H1 (cell line): ENCODE results near the gene ASCC1. TPM values are rescaled to one million over a fixed set of nuclear protein-coding genes. Genes with fewer than 3 reads are reported as not detected.

Source experiments
- CTBP2 ChIP-seq: IDR thresholded peaks from 2 replicates; pipeline ENCODE4 v1.7.0; 2011; ENCODE audit warnings: borderline replicate concordance, mild to moderate bottlenecking, moderate library complexity, mixed read lengths, low read length; ENCODE audit not compliant: insufficient read depth, insufficient read length
- HDAC2 ChIP-seq, 2 experiments: fragments of 300-600 bp in 1 of 2; sonication (generic) in 1 of 2; IDR thresholded peaks; 2 replicates each; pipeline ENCODE4 v1.6.1; 2011 to 2012; ENCODE audit warnings: low read depth in 2 of 2, low read length in 2 of 2, mild to moderate bottlenecking in 2 of 2, moderate library complexity in 2 of 2, borderline replicate concordance in 1 of 2, inconsistent platforms in 1 of 2
- KDM1A ChIP-seq: fragments of 200-600, 300-600 bp; sonication (generic); IDR thresholded peaks from 2 replicates; pipeline ENCODE4 v1.7.1; 2016; ENCODE audit warnings: mild to moderate bottlenecking, low read length, borderline replicate concordance
- NRF1 ChIP-seq: IDR thresholded peaks from 2 replicates; pipeline ENCODE4 v1.6.1; 2011; ENCODE audit warnings: mild to moderate bottlenecking, low read depth, low read length, improper control_type of control experiment
- RAD21 ChIP-seq, 2 experiments: IDR thresholded peaks in 1 of 2; conservative IDR thresholded peaks in 1 of 2; 2 replicates each; pipeline ENCODE4 v1.6.1; 2011; ENCODE audit warnings: low read depth in 2 of 2, low read length in 2 of 2, improper control_type of control experiment in 1 of 2, inconsistent platforms in 1 of 2, mild to moderate bottlenecking in 1 of 2, moderate library complexity in 1 of 2
- TEAD4 ChIP-seq: IDR thresholded peaks from 2 replicates; pipeline ENCODE4 v1.6.1; 2012; ENCODE audit warnings: low read depth, low read length, inconsistent platforms, mixed read lengths
- ZNF274 ChIP-seq: IDR thresholded peaks from 2 replicates; pipeline ENCODE4 v1.7.0; 2012; ENCODE audit warnings: low read length, borderline replicate concordance; ENCODE audit errors: extremely low read depth
- polyA plus RNA-seq, 7 experiments: library from polyadenylated mRNA; depleted of rRNA in 3 of 7; stranded (reverse) in 5 of 7; unstranded in 2 of 7; fragments of >200 nt in 5 of 7; fragments of 200-250 nt in 2 of 7; gene quantifications; 1 replicate in 5 of 7; 2 replicates in 1 of 7; 4 replicates in 1 of 7; pipeline versions ENCODE4 v1.2.1 to v1.2.3, GENCODE V29; 2011 to 2013; ENCODE audit warnings: missing spikeins in 2 of 7, mixed read lengths in 2 of 7
- total RNA-seq: library from RNA; stranded (reverse); fragmentation: NEBNext Ultra II Directional; extraction: Animal tissue kit (Norgen Biotek cat#: 25700); gene quantifications from 2 replicates; pipeline ENCODE4 v1.2.1, GENCODE V29; 2021
- TF ChIP-seq, protein P1 (sequence below): fragments of 300-600 bp; sonication (generic); IDR thresholded peaks from 2 replicates; pipeline ENCODE4 v1.7.1; 2012; ENCODE audit warnings: low read length, moderate library complexity, mild to moderate bottlenecking, inconsistent platforms; ENCODE audit not compliant: insufficient replicate concordance
- TF ChIP-seq, protein P2 (sequence below): IDR thresholded peaks from 2 replicates; pipeline ENCODE4 v1.6.1; 2011; ENCODE audit warnings: low read depth, mild to moderate bottlenecking, low read length; ENCODE audit not compliant: insufficient read depth

Gene ASCC1
- total and polyA plus RNA-seq, 2 of the 8 experiments (the other 6 are each of a cell fraction or from before 2014, with no cell fraction given), result 25.6 to 35.8 TPM

DNA sequence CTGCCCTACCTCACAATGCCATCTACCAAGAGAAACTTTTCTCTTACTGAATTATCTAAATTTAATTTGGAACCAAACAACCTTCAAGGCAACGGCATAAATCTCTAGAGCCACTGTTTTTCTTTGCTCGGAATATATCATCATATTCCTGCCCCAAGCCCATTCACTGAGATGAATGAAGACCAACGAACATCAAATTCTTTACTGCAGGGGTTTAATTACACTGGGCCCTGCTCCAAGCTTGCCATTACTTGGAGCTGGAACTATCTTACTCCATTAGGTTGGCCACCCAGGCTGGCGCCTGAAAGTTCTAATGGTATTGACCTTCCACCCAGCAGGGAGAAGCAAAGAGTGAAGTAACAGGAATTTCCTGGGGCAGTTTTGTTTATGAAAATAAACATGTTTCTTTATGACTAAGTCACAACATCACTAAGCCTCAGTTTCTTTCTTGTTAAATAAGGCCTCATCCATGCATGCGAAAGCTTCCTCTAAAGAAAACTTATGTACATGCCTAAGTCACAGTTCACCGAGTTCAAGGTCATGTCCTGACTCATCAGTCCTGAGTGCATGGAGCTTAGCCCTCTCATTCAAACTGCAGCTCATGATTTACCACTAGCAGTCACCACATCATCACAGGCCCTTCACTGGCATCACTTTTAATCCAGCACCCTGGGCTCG is 42.3 kb downstream of the ASCC1 start (continued):
- TF ChIP-seq, protein P1, sequence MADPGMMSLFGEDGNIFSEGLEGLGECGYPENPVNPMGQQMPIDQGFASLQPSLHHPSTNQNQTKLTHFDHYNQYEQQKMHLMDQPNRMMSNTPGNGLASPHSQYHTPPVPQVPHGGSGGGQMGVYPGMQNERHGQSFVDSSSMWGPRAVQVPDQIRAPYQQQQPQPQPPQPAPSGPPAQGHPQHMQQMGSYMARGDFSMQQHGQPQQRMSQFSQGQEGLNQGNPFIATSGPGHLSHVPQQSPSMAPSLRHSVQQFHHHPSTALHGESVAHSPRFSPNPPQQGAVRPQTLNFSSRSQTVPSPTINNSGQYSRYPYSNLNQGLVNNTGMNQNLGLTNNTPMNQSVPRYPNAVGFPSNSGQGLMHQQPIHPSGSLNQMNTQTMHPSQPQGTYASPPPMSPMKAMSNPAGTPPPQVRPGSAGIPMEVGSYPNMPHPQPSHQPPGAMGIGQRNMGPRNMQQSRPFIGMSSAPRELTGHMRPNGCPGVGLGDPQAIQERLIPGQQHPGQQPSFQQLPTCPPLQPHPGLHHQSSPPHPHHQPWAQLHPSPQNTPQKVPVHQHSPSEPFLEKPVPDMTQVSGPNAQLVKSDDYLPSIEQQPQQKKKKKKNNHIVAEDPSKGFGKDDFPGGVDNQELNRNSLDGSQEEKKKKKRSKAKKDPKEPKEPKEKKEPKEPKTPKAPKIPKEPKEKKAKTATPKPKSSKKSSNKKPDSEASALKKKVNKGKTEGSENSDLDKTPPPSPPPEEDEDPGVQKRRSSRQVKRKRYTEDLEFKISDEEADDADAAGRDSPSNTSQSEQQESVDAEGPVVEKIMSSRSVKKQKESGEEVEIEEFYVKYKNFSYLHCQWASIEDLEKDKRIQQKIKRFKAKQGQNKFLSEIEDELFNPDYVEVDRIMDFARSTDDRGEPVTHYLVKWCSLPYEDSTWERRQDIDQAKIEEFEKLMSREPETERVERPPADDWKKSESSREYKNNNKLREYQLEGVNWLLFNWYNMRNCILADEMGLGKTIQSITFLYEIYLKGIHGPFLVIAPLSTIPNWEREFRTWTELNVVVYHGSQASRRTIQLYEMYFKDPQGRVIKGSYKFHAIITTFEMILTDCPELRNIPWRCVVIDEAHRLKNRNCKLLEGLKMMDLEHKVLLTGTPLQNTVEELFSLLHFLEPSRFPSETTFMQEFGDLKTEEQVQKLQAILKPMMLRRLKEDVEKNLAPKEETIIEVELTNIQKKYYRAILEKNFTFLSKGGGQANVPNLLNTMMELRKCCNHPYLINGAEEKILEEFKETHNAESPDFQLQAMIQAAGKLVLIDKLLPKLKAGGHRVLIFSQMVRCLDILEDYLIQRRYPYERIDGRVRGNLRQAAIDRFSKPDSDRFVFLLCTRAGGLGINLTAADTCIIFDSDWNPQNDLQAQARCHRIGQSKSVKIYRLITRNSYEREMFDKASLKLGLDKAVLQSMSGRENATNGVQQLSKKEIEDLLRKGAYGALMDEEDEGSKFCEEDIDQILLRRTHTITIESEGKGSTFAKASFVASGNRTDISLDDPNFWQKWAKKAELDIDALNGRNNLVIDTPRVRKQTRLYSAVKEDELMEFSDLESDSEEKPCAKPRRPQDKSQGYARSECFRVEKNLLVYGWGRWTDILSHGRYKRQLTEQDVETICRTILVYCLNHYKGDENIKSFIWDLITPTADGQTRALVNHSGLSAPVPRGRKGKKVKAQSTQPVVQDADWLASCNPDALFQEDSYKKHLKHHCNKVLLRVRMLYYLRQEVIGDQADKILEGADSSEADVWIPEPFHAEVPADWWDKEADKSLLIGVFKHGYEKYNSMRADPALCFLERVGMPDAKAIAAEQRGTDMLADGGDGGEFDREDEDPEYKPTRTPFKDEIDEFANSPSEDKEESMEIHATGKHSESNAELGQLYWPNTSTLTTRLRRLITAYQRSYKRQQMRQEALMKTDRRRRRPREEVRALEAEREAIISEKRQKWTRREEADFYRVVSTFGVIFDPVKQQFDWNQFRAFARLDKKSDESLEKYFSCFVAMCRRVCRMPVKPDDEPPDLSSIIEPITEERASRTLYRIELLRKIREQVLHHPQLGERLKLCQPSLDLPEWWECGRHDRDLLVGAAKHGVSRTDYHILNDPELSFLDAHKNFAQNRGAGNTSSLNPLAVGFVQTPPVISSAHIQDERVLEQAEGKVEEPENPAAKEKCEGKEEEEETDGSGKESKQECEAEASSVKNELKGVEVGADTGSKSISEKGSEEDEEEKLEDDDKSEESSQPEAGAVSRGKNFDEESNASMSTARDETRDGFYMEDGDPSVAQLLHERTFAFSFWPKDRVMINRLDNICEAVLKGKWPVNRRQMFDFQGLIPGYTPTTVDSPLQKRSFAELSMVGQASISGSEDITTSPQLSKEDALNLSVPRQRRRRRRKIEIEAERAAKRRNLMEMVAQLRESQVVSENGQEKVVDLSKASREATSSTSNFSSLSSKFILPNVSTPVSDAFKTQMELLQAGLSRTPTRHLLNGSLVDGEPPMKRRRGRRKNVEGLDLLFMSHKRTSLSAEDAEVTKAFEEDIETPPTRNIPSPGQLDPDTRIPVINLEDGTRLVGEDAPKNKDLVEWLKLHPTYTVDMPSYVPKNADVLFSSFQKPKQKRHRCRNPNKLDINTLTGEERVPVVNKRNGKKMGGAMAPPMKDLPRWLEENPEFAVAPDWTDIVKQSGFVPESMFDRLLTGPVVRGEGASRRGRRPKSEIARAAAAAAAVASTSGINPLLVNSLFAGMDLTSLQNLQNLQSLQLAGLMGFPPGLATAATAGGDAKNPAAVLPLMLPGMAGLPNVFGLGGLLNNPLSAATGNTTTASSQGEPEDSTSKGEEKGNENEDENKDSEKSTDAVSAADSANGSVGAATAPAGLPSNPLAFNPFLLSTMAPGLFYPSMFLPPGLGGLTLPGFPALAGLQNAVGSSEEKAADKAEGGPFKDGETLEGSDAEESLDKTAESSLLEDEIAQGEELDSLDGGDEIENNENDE, result no peak
- TF ChIP-seq TEAD4, result no peak
- TF ChIP-seq RAD21 (IDR thresholded peaks at IDR 0.05 in 1 of 2, conservative IDR thresholded peaks at IDR 0.05 in 1 of 2; ENCODE audit: low read depth in 2 of 2, low read length in 2 of 2), result no peak
- no peak for TF ChIP-seq ZNF274
- TF ChIP-seq CTBP2, result no peak
- no peak for TF ChIP-seq KDM1A
- no peak for TF ChIP-seq NRF1
- TF ChIP-seq HDAC2 (IDR thresholded peaks at IDR 0.05; ENCODE audit: borderline replicate concordance in 1 of 2, low read depth in 2 of 2, low read length in 2 of 2), result no peak
- TF ChIP-seq, protein P2, sequence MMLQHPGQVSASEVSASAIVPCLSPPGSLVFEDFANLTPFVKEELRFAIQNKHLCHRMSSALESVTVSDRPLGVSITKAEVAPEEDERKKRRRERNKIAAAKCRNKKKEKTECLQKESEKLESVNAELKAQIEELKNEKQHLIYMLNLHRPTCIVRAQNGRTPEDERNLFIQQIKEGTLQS, result no peak
